ENCODE data around the gene TCP11.

Gene TCP11

GRCh38 chr6:35177157-35177556, 36.0 kb upstream of the TCP11 start:
- Histone ChIP-seq H4K20me1 (ENCODE audit: insufficient read depth, low read length, poor library complexity, severe bottlenecking) (no peaks in the 10 kb centered on the region), H3K9me2 (replicated peaks; ENCODE audit: low read depth, low read length) (no peaks in the 10 kb centered on the region), H3K4me2 (ENCODE audit: low read depth, low read length, poor library complexity, severe bottlenecking) (no peak overlapping the region), H3K36me3 (ENCODE audit: insufficient read depth, low read length) (no peaks in the 10 kb centered on the region), H3K4me1 (ENCODE audit: insufficient read depth, low read length, poor library complexity, severe bottlenecking) (no peaks in the 10 kb centered on the region), H3F3A (ENCODE audit: low read depth) (no peaks in the 10 kb centered on the region), H3K79me2 (ENCODE audit: insufficient read depth, low read length) (no peaks in the 10 kb centered on the region), H3K4me3 (ENCODE audit: low read length, poor library complexity, severe bottlenecking) (no peak overlapping the region), H2AFZ (ENCODE audit: low read length) (peak overlapping the region; percentile 5; the same call in 1 of the 2 replicates), H3K27me3 (ENCODE audit: insufficient read depth, low read length, poor library complexity, severe bottlenecking) (no peaks in the 10 kb centered on the region), H3K9ac (ENCODE audit: low read depth, low read length, poor library complexity, severe bottlenecking) (no peak overlapping the region), H3K9me3 (ENCODE audit: insufficient read depth, low read depth, low read length) (no peaks in the 10 kb centered on the region)
- TF ChIP-seq EZH2phosphoT487 (IDR thresholded peaks at IDR 0.05; ENCODE audit: borderline replicate concordance): no peak
- TF ChIP-seq CTCF (conservative IDR thresholded peaks at IDR 0.05; ENCODE audit: low read length): no peak

- no peaks in the 10 kb centered on the region for H3K4me1 ChIP-seq (ENCODE audit: insufficient read depth, low read length, poor library complexity, severe bottlenecking)
- no peaks in the 10 kb centered on the region for H3K79me2 ChIP-seq (ENCODE audit: insufficient read depth, low read length)
- H3K36me3 ChIP-seq (ENCODE audit: insufficient read depth, low read length): no peaks in the 10 kb centered on the region
- H4K20me1 ChIP-seq (ENCODE audit: insufficient read depth, low read length, poor library complexity, severe bottlenecking): no peaks in the 10 kb centered on the region
- no peaks in the 10 kb centered on the region for H3K9me3 ChIP-seq (ENCODE audit: insufficient read depth, low read depth, low read length)
- H3K4me2 ChIP-seq (ENCODE audit: low read depth, low read length, poor library complexity, severe bottlenecking): no peak overlapping the region
- no peaks in the 10 kb centered on the region for H3F3A ChIP-seq (ENCODE audit: low read depth)
- no peak overlapping the region for H2AFZ ChIP-seq (ENCODE audit: low read length)
- TF ChIP-seq EZH2phosphoT487 (IDR thresholded peaks at IDR 0.05; ENCODE audit: borderline replicate concordance) (no peak), CTCF (conservative IDR thresholded peaks at IDR 0.05; ENCODE audit: low read length) (no peak)
- no peak overlapping the region for H3K4me3 ChIP-seq (ENCODE audit: low read length, poor library complexity, severe bottlenecking)
- no peaks in the 10 kb centered on the region for H3K9me2 ChIP-seq (replicated peaks; ENCODE audit: low read depth, low read length)
- no peak overlapping the region for H3K9ac ChIP-seq (ENCODE audit: low read depth, low read length, poor library complexity, severe bottlenecking)
- no peaks in the 10 kb centered on the region for H3K27me3 ChIP-seq (ENCODE audit: insufficient read depth, low read length, poor library complexity, severe bottlenecking)
Measured at GRCh38 chr6:35176301-35177024, 35.3 kb upstream of the TCP11 start.

- no peak for TF ChIP-seq CTCF (conservative IDR thresholded peaks at IDR 0.05; ENCODE audit: low read length)
- TF ChIP-seq EZH2phosphoT487 (IDR thresholded peaks at IDR 0.05; ENCODE audit: borderline replicate concordance): no peak
- Histone ChIP-seq H3K4me1 (ENCODE audit: insufficient read depth, low read length, poor library complexity, severe bottlenecking) (no peaks in the 10 kb centered on the region), H3K79me2 (ENCODE audit: insufficient read depth, low read length) (no peaks in the 10 kb centered on the region), H4K20me1 (ENCODE audit: insufficient read depth, low read length, poor library complexity, severe bottlenecking) (no peaks in the 10 kb centered on the region), H3K9me2 (replicated peaks; ENCODE audit: low read depth, low read length) (no peaks in the 10 kb centered on the region), H3K4me3 (ENCODE audit: low read length, poor library complexity, severe bottlenecking) (no peak overlapping the region), H3K36me3 (ENCODE audit: insufficient read depth, low read length) (no peaks in the 10 kb centered on the region), H3K9ac (ENCODE audit: low read depth, low read length, poor library complexity, severe bottlenecking) (no peak overlapping the region), H3K27me3 (ENCODE audit: insufficient read depth, low read length, poor library complexity, severe bottlenecking) (no peaks in the 10 kb centered on the region), H3F3A (ENCODE audit: low read depth) (no peaks in the 10 kb centered on the region), H3K9me3 (ENCODE audit: insufficient read depth, low read depth, low read length) (no peaks in the 10 kb centered on the region), H3K4me2 (ENCODE audit: low read depth, low read length, poor library complexity, severe bottlenecking) (no peak overlapping the region), H2AFZ (ENCODE audit: low read length) (no peak overlapping the region)
Measured at GRCh38 chr6:35174501-35174900, 33.4 kb upstream of the TCP11 start.
